Right lobe of liver (tissue), 4 donors: ENCODE data around the gene NDOR1.

Source experiments
- POLR2A ChIP-seq: fragments of 450-650 bp; IDR thresholded peaks from one replicate; pipeline ENCODE4 v1.6.1; 2017; ENCODE audit warnings: antibody characterized with exemption, mild to moderate bottlenecking
- TF ChIP-seq, protein P1 (sequence below), 4 donors: fragments of 200-600 bp in 3 of 4; fragments of 450-650 bp in 1 of 4; IDR thresholded peaks; one replicate each; pipeline versions ENCODE4 v1.5.1 to v1.8.0; 2016 to 2022; ENCODE audit warnings: antibody characterized with exemption in 4 of 4, mild to moderate bottlenecking in 2 of 4
- donor health status: DM: no; HTN: no; CAD: no.
- donor health status: DM: no; HTN: no; CAD: no.
- donor health status: DM: no; HTN: yes; CAD: no.

- no peak for TF ChIP-seq POLR2A
- TF ChIP-seq, protein P1, sequence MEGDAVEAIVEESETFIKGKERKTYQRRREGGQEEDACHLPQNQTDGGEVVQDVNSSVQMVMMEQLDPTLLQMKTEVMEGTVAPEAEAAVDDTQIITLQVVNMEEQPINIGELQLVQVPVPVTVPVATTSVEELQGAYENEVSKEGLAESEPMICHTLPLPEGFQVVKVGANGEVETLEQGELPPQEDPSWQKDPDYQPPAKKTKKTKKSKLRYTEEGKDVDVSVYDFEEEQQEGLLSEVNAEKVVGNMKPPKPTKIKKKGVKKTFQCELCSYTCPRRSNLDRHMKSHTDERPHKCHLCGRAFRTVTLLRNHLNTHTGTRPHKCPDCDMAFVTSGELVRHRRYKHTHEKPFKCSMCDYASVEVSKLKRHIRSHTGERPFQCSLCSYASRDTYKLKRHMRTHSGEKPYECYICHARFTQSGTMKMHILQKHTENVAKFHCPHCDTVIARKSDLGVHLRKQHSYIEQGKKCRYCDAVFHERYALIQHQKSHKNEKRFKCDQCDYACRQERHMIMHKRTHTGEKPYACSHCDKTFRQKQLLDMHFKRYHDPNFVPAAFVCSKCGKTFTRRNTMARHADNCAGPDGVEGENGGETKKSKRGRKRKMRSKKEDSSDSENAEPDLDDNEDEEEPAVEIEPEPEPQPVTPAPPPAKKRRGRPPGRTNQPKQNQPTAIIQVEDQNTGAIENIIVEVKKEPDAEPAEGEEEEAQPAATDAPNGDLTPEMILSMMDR (IDR thresholded peaks at IDR 0.05): no peak
These were observed 48.7 kb upstream of the NDOR1 start for GRCh38 chr9:137156567-137157375.
